GM10847 (cell line): Measurements from ENCODE around the gene BTG2.
A peak's percentile ranks its signal among the peaks of the same experiment; 100 is the strongest.

ENCODE experiments used
- POLR2A ChIP-seq: IDR thresholded peaks from 2 replicates; pipeline ENCODE4 v1.6.1; 2011; ENCODE audit not compliant: insufficient read length; ENCODE audit errors: extremely low read depth

Gene BTG2

DNA sequence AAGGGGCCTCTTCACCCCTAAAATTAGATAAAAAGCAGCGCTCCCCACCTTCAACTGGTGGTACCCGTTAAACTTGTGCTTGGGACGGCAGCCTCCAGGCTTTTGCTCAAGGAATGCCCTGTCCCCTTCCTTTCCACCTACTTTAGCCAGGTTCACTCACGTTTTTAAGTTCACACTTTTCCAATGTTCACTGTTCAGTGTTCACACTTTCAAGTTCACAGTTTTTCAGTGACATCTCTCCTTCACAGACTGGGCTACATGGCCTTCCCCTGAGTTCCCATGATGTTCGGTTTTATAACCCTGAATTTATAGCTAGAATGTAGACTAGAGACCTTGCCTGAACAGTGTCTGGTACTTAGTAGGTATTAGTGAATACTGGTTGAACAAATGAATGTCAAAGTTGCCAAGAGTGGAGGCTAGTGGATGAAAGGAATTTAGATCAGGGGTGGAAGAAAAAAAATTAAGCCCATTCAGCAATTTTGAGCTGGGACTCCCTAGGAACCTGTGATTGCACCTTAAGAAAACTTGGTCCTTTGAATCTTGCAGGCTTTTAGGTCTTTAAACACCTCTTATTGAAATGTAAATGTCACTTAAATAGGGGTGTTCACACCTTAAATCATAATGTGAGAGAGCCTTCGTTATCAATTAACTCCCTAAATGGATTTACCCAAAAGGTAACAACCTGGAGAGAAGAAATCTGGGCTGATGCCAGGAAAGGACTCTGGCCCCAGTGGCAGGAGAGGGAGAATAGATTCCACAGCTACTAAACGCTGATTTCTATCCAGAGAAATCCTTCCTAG, 12.3 kb downstream of the BTG2 start:
- TF ChIP-seq POLR2A: no peak

DNA sequence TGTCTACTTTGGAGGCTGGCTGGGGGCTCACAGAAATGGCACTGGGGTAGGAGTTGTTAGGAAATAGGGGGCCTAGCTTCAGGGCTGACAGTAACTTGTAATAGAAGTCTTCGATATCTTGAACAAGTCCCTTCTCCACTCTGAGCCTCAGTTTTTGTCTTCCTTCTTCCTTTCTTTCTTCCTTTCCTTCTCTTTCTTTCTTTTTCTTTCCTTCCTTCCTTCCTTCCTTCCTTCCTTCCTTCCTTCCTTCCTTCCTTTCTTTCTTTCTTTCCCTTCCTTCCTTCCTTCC, 12.9 kb downstream of the BTG2 start:
- no peak for TF ChIP-seq POLR2A

GRCh38 chr1:203320591-203321272, 15.4 kb downstream of the BTG2 start:
- no peak for TF ChIP-seq POLR2A

DNA sequence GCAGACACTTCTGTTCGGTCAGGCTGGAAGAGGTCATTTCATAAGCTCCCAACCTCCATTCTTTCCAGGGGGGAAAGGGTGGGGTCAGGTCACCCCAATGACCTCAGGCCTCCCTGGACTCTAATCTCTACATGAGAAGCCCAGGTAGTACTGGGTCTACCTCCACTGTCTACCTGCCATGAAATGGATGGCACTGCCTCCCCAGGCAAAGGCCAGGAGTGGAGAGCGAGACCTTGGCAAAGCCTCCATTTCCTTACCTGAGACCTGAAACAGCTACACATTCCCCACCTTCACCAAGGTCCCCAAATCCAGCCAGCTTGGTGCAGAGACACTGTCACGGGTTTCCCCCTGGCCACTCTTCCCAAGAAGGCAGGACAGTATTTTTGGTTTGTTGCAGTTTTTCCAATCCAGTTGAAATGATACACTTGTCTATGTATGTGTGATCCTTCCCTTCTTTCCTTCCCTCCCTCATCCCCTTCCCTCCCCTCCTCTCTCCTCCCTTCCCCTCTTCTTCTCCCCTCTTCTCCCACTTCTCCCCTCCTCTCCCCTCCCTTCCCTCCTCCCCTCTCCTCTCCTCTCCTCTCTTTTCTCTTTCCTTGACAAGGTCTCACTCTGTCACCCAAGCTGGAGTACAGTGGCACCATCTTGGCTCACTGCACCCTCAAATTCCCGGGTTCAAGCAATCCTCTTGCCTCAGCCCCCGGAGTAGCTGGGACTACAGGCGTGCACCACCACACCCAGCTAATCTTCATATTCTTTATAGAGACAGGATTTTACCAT, 16.1 kb downstream of the BTG2 start:
- TF ChIP-seq POLR2A: no peak

- TF ChIP-seq POLR2A: no peak
Measured at GRCh38 chr1:203322500-203323179, 17.3 kb downstream of the BTG2 start.

DNA sequence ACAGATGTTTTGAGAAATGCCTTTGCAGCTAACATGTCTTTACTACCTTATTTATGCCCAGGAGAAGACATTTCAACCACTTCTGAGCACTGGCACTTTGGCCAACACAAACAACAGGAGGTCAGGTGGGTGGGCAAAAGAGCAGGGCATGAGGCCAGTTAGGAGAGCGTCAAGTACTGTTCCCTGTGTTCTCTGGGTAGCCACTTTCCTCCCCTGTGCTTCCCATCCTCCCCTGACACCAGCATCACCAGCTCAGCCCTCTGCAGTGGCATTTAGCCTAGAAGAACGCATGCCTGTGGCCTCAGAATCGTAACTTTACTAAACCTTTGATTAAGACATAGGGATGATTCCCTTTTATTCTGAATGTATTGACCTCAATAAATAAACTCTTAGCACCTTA, 18.3 kb downstream of the BTG2 start:
- no peak for TF ChIP-seq POLR2A

DNA sequence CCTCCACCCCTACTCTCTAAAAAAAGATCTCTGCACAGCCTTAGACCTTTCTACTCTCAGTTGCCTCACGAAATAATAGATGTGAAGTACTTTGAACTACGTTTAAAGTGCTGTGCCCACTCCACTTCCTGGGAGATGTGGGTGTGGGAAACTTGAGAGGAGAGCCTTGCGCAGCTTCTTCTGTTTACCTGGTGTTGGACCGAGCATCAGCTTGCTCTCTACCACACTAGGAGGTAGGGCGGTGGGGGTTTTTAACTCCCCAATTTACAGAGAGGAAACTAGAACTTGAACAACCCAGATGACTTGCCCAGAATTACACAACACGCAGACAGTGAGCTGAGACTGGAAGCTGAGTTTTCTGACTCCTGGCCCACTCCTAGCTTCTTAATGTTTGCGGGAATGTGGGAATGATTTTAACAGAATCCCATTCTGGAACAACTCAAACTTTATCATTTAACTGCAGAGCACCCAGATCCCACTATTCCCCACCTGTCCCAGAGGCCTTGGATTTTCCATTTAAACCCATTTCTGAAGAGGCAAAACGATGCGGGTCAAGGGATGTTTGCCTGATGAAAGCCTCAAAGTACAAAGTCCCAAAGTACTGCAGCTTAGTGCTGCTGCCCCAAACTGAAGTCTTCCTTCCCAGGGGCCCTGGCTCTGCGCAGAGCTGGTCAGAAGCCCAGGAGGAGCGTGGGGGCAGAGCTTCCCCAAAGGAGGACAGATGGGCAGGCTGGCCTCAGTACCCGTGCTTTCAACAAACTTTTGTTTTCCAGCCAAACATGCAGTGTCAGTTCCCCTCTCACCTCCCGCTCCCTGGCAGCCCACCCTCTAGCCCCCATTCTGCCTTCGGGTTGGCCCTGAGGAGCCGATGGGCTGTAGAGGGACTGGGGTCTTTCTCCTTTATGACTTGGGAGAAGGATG, 19.0 kb downstream of the BTG2 start:
- no peak for TF ChIP-seq POLR2A

DNA sequence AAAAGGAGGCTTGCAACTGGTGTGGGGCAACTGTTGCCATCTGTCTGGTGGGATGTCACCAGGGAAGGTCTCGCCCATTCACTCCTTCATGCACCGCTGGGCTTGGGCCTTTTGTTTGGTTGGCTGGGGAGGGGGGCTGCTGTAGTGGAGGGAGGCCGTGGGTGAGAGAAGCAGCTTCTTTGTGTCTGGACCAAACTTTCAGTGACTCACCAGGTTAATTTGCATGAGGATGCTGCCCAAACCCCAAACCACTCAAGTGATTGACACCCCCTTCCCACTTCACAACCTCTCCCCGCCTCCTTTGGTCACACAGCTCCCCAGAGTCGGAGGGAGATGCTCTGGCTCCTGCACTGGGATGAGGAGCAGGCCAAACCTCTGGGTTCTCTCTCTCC, 19.7 kb downstream of the BTG2 start:
- peak; percentile 39 for TF ChIP-seq POLR2A

DNA sequence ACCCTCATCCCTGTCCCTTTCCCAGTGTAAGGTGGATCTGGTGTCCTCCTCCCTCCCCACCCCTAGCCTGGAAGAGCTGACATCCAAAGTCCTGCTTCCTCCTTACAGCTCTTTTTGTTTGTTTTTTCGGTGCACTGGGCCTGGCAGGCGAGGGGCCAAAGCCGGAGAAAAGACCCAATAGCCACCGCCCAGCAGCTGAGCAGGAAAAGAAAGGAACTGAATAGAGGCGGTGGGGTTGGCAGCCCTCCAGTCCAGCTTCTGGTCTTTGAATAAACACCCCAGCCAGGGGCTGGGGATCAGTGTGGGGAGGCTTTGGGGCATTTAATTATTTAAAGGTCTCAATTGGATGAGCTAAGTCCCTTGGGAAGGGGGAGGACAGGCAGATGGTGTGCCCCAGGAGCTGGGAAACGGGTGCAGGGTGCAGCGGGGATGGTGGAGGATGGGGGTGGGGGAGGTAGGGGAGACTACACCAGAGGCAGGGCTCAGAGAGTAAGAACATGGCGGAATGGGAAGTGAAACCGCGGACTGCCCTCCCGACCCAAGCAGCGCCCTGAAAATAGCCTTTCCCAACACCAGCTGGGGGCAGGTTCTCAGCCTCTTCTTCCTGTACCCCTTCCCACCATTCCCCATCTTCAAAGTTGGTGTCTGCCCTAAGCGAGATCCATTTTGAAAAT, 20.2 kb downstream of the BTG2 start:
- no peak for TF ChIP-seq POLR2A

- peak; percentile 56 for TF ChIP-seq POLR2A
Measured at GRCh38 chr1:203326830-203327683, 21.7 kb downstream of the BTG2 start.

- no peak for TF ChIP-seq POLR2A
Measured at GRCh38 chr1:203327684-203328457, 22.6 kb downstream of the BTG2 start.

DNA sequence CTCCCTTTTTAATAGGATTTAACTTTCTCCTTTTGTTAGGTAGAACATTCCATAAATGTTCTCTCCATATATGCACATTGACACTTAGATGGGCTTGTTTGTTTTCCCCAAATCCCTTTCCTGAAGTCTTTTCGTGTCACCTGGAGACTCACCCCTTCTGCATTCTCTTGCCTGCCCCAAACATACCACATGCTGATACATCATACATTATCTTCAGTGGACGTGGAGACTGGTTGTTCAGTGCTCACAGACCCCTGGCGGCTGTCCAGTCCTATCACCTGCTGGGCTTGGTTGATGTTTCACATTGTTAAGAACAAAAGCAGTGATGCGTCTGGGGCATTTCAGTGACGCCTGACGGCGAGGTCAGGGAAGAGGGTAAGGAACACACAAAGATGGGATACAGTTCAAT, 23.4 kb downstream of the BTG2 start:
- TF ChIP-seq POLR2A: no peak
